ENCODE measurements around the gene HS1BP3. TPM values are rescaled to one million over a fixed set of nuclear protein-coding genes. Genes with fewer than 3 reads are reported as not detected.
A peak's percentile ranks its signal among the peaks of the same experiment; 100 is the strongest.

The HS1BP3 gene
- total and polyA plus RNA-seq, 9 of the 15 experiments (the other 6 are each of a cell fraction or from before 2014, with no cell fraction given): 0.41 to 8.3 (median 5.9) TPM

DNA sequence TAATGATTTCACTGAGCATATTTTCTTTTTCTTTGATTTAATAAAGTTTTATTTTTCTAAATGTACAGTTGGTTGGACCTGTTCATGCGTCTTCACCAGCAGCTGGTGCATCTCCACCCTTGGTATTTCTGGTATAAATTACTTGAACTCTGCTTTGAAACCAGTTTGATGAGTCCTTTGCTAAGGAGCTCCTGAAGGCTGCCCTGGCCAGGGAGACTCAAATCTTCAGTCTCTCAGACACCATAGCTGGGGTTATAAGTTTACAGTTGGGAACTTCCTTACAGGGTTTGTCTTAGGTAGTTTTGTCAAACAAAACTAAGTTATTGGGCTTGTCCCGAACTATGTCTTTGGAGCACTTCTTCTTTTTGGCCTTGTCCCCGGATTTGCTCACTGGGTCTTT is 44.7 kb downstream of the HS1BP3 start:
- Histone ChIP-seq H3K27ac (ENCODE audit: extremely low read depth, low read depth, low read length) (no peak overlapping the region), H4K20me1 (replicated peaks; ENCODE audit: control insufficient read depth, insufficient read depth, low read length) (no peaks in the 10 kb centered on the region), H3K4me2 (ENCODE audit: insufficient read depth, low read length) (no peak overlapping the region), H3K36me3 (ENCODE audit: control insufficient read depth, insufficient read depth, low read length) (no peaks in the 10 kb centered on the region), H3K9me1 (ENCODE audit: control insufficient read depth, insufficient read depth, low read length) (no peaks in the 10 kb centered on the region), H3K4me3 (no peak overlapping the region), H3K79me2 (ENCODE audit: control insufficient read depth, insufficient read depth, low read length) (no peaks in the 10 kb centered on the region), H2AFZ (ENCODE audit: low read depth, low read length) (peak overlapping the region; percentile 3; the same call in 1 of the 2 replicates), H3K9me3 (replicated peaks; ENCODE audit: control insufficient read depth, insufficient read depth, low read depth, low read length) (no peaks in the 10 kb centered on the region), H3K27me3 (ENCODE audit: control insufficient read depth in 2 of 2, insufficient read depth in 2 of 2, low read length in 2 of 2) (no peaks in the 10 kb centered on the region), H3K9ac (ENCODE audit: insufficient read depth in 1 of 2, low read depth in 2 of 2, low read length in 2 of 2) (no peak overlapping the region), H3K4me1 (replicated peaks in 1 of 2; ENCODE audit: control insufficient read depth in 2 of 2, insufficient read depth in 2 of 2, low read length in 2 of 2) (peaks cover 4 to 22% of the 10 kb centered on the region in 2 experiments; a peak in 4 of 5 replicates)
- ChIA-PET CTCF (ENCODE audit: low intra/inter-chr PET ratio) (no interaction called here), POLR2A (interaction anchor here (0.8 to 1.3 kb wide), 2 partner anchors 11 to 15 kb away, joined by 3 to 5 read pairs; no protein-coding TSS in a partner anchor)
- intact Hi-C loops (cut with micrococcal nuclease) (no loop called here), in situ Hi-C loops (cut with MboI) (no loop called here)
- no TSS peak for BruUV-seq (replicated peaks)
- 45% methylated on average over 2 of the region's 3 CpGs for WGBS (ENCODE audit: insufficient coverage, low coverage, missing lambda C conversion rate)
- FAIRE-seq: no peak
- DNase-seq (ENCODE audit: extremely low read depth in 1 of 4, low spot score in 3 of 4): no peak
- TF ChIP-seq, protein P1, sequence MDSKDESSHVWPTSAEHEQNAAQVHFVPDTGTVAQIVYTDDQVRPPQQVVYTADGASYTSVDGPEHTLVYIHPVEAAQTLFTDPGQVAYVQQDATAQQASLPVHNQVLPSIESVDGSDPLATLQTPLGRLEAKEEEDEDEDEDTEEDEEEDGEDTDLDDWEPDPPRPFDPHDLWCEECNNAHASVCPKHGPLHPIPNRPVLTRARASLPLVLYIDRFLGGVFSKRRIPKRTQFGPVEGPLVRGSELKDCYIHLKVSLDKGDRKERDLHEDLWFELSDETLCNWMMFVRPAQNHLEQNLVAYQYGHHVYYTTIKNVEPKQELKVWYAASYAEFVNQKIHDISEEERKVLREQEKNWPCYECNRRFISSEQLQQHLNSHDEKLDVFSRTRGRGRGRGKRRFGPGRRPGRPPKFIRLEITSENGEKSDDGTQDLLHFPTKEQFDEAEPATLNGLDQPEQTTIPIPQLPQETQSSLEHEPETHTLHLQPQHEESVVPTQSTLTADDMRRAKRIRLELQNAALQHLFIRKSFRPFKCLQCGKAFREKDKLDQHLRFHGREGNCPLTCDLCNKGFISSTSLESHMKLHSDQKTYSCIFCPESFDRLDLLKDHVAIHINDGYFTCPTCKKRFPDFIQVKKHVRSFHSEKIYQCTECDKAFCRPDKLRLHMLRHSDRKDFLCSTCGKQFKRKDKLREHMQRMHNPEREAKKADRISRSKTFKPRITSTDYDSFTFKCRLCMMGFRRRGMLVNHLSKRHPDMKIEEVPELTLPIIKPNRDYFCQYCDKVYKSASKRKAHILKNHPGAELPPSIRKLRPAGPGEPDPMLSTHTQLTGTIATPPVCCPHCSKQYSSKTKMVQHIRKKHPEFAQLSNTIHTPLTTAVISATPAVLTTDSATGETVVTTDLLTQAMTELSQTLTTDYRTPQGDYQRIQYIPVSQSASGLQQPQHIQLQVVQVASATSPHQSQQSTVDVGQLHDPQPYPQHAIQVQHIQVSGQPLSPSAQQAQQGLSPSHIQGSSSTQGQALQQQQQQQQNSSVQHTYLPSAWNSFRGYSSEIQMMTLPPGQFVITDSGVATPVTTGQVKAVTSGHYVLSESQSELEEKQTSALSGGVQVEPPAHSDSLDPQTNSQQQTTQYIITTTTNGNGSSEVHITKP (IDR thresholded peaks at IDR 0.05; ENCODE audit: partially characterized antibody): no peak
- TF ChIP-seq SPI1 (IDR thresholded peaks at IDR 0.05; ENCODE audit: borderline replicate concordance, low read depth, low read length): peak; percentile 53; the same call in 1 of the 2 replicates
- ATAC-seq: no peak
